ENCODE results near the gene POLN.

DNA sequence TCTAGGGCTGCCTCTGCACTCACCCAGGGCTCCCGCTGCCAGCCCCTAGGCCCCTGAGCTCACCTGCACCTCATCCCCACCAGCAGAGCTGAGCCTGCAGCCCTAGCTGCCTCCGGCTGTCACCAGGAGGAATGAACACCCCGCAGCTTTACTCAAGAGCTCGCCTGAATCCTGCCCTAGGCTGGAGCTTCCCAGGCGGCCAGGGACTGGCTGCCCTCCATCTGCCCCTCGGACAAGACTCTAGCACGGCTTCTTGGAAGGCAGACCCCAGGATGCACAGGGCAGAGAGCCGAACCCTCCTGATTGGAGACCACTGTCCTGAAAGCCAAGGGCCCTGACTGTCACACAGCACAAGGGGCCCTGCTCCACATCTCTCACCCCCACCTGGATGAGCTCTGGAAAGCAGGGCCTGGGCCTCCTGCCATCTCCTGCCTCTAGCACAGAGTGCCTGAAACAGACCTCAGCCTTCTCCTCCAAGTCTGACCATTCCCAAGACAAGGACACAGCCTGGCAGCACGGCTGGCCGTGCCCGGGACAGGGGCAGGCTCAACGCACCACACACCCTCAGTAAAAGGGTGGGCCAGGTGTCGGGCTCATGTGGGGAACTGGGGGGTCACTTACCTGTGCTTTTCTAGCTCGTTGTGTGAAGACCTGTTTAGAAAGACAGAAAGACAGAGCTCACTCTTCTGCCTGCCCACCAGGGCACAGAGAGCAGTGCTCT is 15.6 kb upstream of the POLN start:
- TF ChIP-seq POLR2AphosphoS5 (IDR thresholded peaks at IDR 0.05) = no peak
- TF ChIP-seq, protein P1, sequence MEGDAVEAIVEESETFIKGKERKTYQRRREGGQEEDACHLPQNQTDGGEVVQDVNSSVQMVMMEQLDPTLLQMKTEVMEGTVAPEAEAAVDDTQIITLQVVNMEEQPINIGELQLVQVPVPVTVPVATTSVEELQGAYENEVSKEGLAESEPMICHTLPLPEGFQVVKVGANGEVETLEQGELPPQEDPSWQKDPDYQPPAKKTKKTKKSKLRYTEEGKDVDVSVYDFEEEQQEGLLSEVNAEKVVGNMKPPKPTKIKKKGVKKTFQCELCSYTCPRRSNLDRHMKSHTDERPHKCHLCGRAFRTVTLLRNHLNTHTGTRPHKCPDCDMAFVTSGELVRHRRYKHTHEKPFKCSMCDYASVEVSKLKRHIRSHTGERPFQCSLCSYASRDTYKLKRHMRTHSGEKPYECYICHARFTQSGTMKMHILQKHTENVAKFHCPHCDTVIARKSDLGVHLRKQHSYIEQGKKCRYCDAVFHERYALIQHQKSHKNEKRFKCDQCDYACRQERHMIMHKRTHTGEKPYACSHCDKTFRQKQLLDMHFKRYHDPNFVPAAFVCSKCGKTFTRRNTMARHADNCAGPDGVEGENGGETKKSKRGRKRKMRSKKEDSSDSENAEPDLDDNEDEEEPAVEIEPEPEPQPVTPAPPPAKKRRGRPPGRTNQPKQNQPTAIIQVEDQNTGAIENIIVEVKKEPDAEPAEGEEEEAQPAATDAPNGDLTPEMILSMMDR (IDR thresholded peaks at IDR 0.05) = no peak
